ENCODE data around the gene MYH14.

- TF ChIP-seq CTCF (IDR thresholded peaks at IDR 0.05; ENCODE audit: insufficient read depth, low read depth, low read length) (no peak), EZH2 (IDR thresholded peaks at IDR 0.05; ENCODE audit: insufficient read depth, low read length) (peak; percentile 94)
These were observed 124.9 kb downstream of the MYH14 start for GRCh38 chr19:50328224-50328872.
